HEK293 (cell line): ENCODE results near the gene SLC6A13.
A peak's percentile ranks its signal among the peaks of the same experiment; 100 is the strongest.

Experiments used
- CTCF ChIA-PET: fragments of 350-600 bp; formaldehyde crosslinking; extraction: SDS; loops from one replicate; lab custom pipeline; 2021; ENCODE audit warnings: antibody characterized with exemption; lab: Yijun Ruan, JAX
- POLR2A ChIA-PET: fragments of 300-600 bp; formaldehyde crosslinking; extraction: SDS; loops from one replicate; lab custom pipeline; 2020; ENCODE audit warnings: antibody characterized with exemption, inconsistent platforms; lab: Yijun Ruan, JAX
- H3K27ac ChIP-seq: fragments of 200-500 bp; sonication (Bioruptor generic); 2 replicates; pipeline ENCODE4 v1.5.1; 2014; ENCODE audit warnings: low read depth, low read length, control low read depth, inconsistent platforms; ENCODE audit errors: extremely low read depth
- H3K36me3 ChIP-seq, 2 experiments: fragments of 200-500 bp in 1 of 2; sonication (Bioruptor generic) in 1 of 2; 1 replicate in 1 of 2; 2 replicates in 1 of 2; pipeline ENCODE4 v1.5.1; 2014 to 2017; ENCODE audit warnings: inconsistent platforms in 2 of 2, low read length in 2 of 2; ENCODE audit not compliant: control insufficient read depth in 2 of 2, insufficient read depth in 1 of 2
- H3K4me1 ChIP-seq: fragments of 200-500 bp; sonication (Bioruptor generic); 2 replicates; pipeline ENCODE4 v1.5.1; 2014; ENCODE audit warnings: mild to moderate bottlenecking, low read length, inconsistent platforms; ENCODE audit not compliant: control insufficient read depth, insufficient read depth
- H3K4me3 ChIP-seq: 2 replicates; pipeline ENCODE4 v1.5.1; 2011; ENCODE audit warnings: low read depth, mild to moderate bottlenecking, control low read depth, low read length, moderate library complexity
- H3K9me3 ChIP-seq: fragments of 200-500 bp; sonication (Bioruptor generic); 2 replicates; pipeline ENCODE4 v1.5.1; 2014; ENCODE audit warnings: low read depth, low read length, inconsistent platforms; ENCODE audit not compliant: control insufficient read depth, insufficient read depth
- BCL11A ChIP-seq: fragments of 450-650 bp; formaldehyde crosslinking; IDR thresholded peaks from 2 replicates; pipeline ENCODE4 v1.5.1; 2016; ENCODE audit warnings: low read depth, missing biosample characterization, missing genetic modification characterization
- BCL11B ChIP-seq: fragments of 450-650 bp; formaldehyde crosslinking; IDR thresholded peaks from 2 replicates; pipeline ENCODE4 v1.5.1; 2016; ENCODE audit warnings: low read depth, missing biosample characterization, missing genetic modification characterization
- FEZF1 ChIP-seq: fragments of 450-650 bp; formaldehyde crosslinking; IDR thresholded peaks from 2 replicates; pipeline ENCODE4 v1.5.1; 2016; ENCODE audit warnings: missing biosample characterization, missing genetic modification characterization
- GLI2 ChIP-seq: fragments of 450-650 bp; formaldehyde crosslinking; IDR thresholded peaks from 2 replicates; pipeline ENCODE4; 2017; ENCODE audit warnings: missing biosample characterization, missing genetic modification characterization, low read depth, borderline replicate concordance
- GLIS1 ChIP-seq: fragments of 450-650 bp; formaldehyde crosslinking; IDR thresholded peaks from 2 replicates; pipeline ENCODE4 v1.5.1; 2016; ENCODE audit warnings: missing biosample characterization, missing genetic modification characterization
- HOXA7 ChIP-seq: sonication (generic); formaldehyde crosslinking; IDR thresholded peaks from 2 replicates; pipeline ENCODE4 v1.8.1; 2022; ENCODE audit warnings: missing genetic modification reagents, borderline replicate concordance
- OSR2 ChIP-seq: fragments of 450-650 bp; formaldehyde crosslinking; IDR thresholded peaks from 2 replicates; pipeline ENCODE4 v1.5.1; 2016; ENCODE audit warnings: missing biosample characterization, missing genetic modification characterization
- SCRT2 ChIP-seq: fragments of 450-650 bp; formaldehyde crosslinking; IDR thresholded peaks from 2 replicates; pipeline ENCODE4 v1.5.1; 2016; ENCODE audit warnings: missing biosample characterization, missing genetic modification characterization
- SP7 ChIP-seq: fragments of 450-650 bp; formaldehyde crosslinking; IDR thresholded peaks from 2 replicates; pipeline ENCODE4 v1.5.1; 2016; ENCODE audit warnings: missing biosample characterization, missing genetic modification characterization
- YY1 ChIP-seq: fragments of 450-650 bp; formaldehyde crosslinking; IDR thresholded peaks from 2 replicates; pipeline ENCODE4 v1.5.1; 2018; ENCODE audit warnings: missing biosample characterization, missing genetic modification characterization
- ZNF112 ChIP-seq: fragments of 450-650 bp; formaldehyde crosslinking; IDR thresholded peaks from 2 replicates; pipeline ENCODE4 v1.5.0; 2017; ENCODE audit warnings: missing biosample characterization, missing genetic modification characterization
- ZNF121 ChIP-seq: fragments of 450-650 bp; formaldehyde crosslinking; IDR thresholded peaks from 2 replicates; pipeline ENCODE4 v1.5.1; 2016; ENCODE audit warnings: missing biosample characterization, missing genetic modification characterization
- ZNF175 ChIP-seq: fragments of 450-650 bp; formaldehyde crosslinking; IDR thresholded peaks from 2 replicates; pipeline ENCODE4 v1.5.1; 2016; ENCODE audit warnings: missing biosample characterization, missing genetic modification characterization
- ZNF214 ChIP-seq: fragments of 450-650 bp; formaldehyde crosslinking; IDR thresholded peaks from 2 replicates; pipeline ENCODE4 v1.5.1; 2017; ENCODE audit warnings: missing biosample characterization, mild to moderate bottlenecking, missing genetic modification characterization, borderline replicate concordance
- ZNF341 ChIP-seq: fragments of 450-650 bp; formaldehyde crosslinking; IDR thresholded peaks from 2 replicates; pipeline ENCODE4; 2016; ENCODE audit warnings: low read depth, missing biosample characterization, missing genetic modification characterization
- ZNF366 ChIP-seq: fragments of 450-650 bp; formaldehyde crosslinking; conservative IDR thresholded peaks from 2 replicates; pipeline ENCODE4 v1.5.1; 2016; ENCODE audit warnings: missing biosample characterization, missing genetic modification characterization
- ZNF394 ChIP-seq: fragments of 450-650 bp; formaldehyde crosslinking; IDR thresholded peaks from 2 replicates; pipeline ENCODE4 v1.5.1; 2016; ENCODE audit warnings: missing biosample characterization, missing genetic modification characterization, mild to moderate bottlenecking, moderate library complexity, borderline replicate concordance
- ZNF501 ChIP-seq: fragments of 450-650 bp; formaldehyde crosslinking; IDR thresholded peaks from 2 replicates; pipeline ENCODE4 v1.5.1; 2016; ENCODE audit warnings: missing biosample characterization, missing genetic modification characterization
- ZNF747 ChIP-seq: fragments of 450-650 bp; formaldehyde crosslinking; IDR thresholded peaks from 2 replicates; pipeline ENCODE4 v1.5.1; 2016; ENCODE audit warnings: missing biosample characterization, missing genetic modification characterization
- ZNF843 ChIP-seq: fragments of 450-650 bp; formaldehyde crosslinking; IDR thresholded peaks from 2 replicates; pipeline ENCODE4 v1.5.1; 2016; ENCODE audit warnings: missing biosample characterization, missing genetic modification characterization
- TF ChIP-seq, protein P1 (sequence below): fragments of 450-650 bp; formaldehyde crosslinking; IDR thresholded peaks from 2 replicates; pipeline ENCODE4 v1.5.1; 2016; ENCODE audit warnings: missing biosample characterization, missing genetic modification characterization
- TF ChIP-seq, protein P2 (sequence below): IDR thresholded peaks from 2 replicates; pipeline ENCODE4 v1.6.1; 2011; ENCODE audit warnings: mild to moderate bottlenecking, low read depth, low read length, borderline replicate concordance
- TF ChIP-seq, protein P3 (sequence below): fragments of 450-650 bp; formaldehyde crosslinking; IDR thresholded peaks from 2 replicates; pipeline ENCODE4 v1.5.1; 2017; ENCODE audit warnings: missing biosample characterization, missing genetic modification characterization
- TF ChIP-seq, protein P4 (sequence below): fragments of 450-650 bp; formaldehyde crosslinking; IDR thresholded peaks from 2 replicates; pipeline ENCODE4 v1.5.1; 2016; ENCODE audit warnings: missing biosample characterization, missing genetic modification characterization

Gene SLC6A13

DNA sequence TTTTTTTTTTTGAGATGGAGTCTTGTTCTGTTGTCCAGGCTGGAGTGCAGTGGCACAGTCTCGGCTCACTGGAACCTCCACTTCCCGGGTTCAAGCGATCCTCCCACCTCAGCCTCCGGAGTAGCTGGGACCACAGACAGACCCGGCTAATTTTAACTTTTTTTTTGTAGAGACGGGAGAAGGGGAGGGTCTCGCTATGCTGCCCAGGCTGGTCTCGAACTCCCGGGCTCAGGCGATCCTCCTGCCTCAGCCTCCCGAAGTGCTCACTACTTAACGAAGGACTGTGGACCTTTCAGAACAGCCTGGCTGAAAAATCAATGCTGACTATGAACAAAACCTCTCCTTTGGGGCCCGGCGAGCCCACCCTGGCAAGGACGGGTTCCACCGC, 59.6 kb downstream of the SLC6A13 start:
- no peak overlapping the region for H3K4me3 ChIP-seq
- TF ChIP-seq ZNF112 (tag by site-specific recombination), result no peak
- no peak for TF ChIP-seq ZNF843
- TF ChIP-seq ZNF214, result no peak
- TF ChIP-seq ZNF121 (tag by site-specific recombination), result peak; percentile 97
- no peak for TF ChIP-seq YY1 (tag by site-specific recombination)
- POLR2A ChIA-PET, result no interaction called here

DNA sequence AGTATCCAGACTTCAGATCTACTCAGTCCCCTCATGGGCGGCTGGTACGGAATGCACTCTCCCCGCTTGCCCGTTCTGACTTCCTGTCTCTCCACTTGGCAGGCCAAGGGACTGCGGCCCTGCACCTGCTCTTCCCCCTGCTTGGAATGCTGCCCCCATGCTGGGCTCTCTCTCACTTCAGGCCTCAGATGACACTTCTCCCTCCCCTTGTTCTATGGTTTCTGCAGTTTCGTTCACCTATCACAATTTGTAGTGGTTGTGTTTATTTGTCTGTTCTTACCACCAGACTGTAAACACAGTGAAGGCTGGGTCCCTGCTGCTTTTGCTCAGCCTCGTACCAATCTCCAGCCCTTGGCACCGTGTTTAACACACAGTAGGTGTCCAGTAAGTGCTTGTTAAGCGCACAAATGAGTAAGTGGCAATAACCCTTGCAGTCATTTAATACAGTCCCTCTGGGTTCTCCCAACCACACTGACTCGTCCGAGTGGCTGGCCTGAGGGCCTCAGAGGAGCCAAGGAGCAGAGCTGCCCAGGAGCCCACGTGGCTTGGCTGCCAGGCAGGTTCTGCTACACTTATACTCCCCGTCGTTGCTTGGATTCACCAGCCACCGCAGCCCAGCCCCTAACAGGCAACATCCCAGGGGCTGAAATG, 60.4 kb downstream of the SLC6A13 start:
- Histone ChIP-seq H3K36me3 (no peaks in the 10 kb centered on the region), H3K4me1 (peaks cover 7% of the 10 kb centered on the region), H3K9me3 (no peaks in the 10 kb centered on the region), H3K4me3 (no peak overlapping the region), H3K27ac (no peak overlapping the region)
- POLR2A ChIA-PET, result no interaction called here
- CTCF ChIA-PET, result interaction anchor here (2.0 kb wide), 1 partner anchor 17 kb away, joined by 6 read pairs; no protein-coding TSS in a partner anchor
- TF ChIP-seq SP7 (tag by site-specific recombination) (peak; percentile 70), ZNF394 (tag by site-specific recombination) (no peak), OSR2 (tag by site-specific recombination) (0 out of 2 replicates have a peak, but pooled peaks have one; percentile 11), BCL11B (no peak), SCRT2 (tag by site-specific recombination) (no peak), HOXA7 (CRISPR knock-in tag) (no peak), ZNF175 (tag by site-specific recombination) (no peak), GLI2 (no peak; the same call in 1 of the 2 replicates), ZNF501 (tag by site-specific recombination) (0 out of 2 replicates have a peak, but pooled peaks have one; percentile 21), ZNF112 (tag by site-specific recombination) (no peak), BCL11A (tag by site-specific recombination) (no peak), ZNF747 (tag by site-specific recombination) (no peak), ZNF341 (tag by site-specific recombination) (peak; percentile 72; the same call in 1 of the 2 replicates), GLIS1 (peak; percentile 62; the same call in 1 of the 2 replicates), ZNF366 (tag by site-specific recombination) (no peak), FEZF1 (tag by site-specific recombination) (peak; percentile 68)
- TF ChIP-seq, protein P1, sequence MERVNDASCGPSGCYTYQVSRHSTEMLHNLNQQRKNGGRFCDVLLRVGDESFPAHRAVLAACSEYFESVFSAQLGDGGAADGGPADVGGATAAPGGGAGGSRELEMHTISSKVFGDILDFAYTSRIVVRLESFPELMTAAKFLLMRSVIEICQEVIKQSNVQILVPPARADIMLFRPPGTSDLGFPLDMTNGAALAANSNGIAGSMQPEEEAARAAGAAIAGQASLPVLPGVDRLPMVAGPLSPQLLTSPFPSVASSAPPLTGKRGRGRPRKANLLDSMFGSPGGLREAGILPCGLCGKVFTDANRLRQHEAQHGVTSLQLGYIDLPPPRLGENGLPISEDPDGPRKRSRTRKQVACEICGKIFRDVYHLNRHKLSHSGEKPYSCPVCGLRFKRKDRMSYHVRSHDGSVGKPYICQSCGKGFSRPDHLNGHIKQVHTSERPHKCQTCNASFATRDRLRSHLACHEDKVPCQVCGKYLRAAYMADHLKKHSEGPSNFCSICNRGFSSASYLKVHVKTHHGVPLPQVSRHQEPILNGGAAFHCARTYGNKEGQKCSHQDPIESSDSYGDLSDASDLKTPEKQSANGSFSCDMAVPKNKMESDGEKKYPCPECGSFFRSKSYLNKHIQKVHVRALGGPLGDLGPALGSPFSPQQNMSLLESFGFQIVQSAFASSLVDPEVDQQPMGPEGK (tag by site-specific recombination), result 0 out of 2 replicates have a peak, but pooled peaks have one; percentile 21
- TF ChIP-seq, protein P2, sequence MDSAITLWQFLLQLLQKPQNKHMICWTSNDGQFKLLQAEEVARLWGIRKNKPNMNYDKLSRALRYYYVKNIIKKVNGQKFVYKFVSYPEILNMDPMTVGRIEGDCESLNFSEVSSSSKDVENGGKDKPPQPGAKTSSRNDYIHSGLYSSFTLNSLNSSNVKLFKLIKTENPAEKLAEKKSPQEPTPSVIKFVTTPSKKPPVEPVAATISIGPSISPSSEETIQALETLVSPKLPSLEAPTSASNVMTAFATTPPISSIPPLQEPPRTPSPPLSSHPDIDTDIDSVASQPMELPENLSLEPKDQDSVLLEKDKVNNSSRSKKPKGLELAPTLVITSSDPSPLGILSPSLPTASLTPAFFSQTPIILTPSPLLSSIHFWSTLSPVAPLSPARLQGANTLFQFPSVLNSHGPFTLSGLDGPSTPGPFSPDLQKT, result no peak
- TF ChIP-seq, protein P3, sequence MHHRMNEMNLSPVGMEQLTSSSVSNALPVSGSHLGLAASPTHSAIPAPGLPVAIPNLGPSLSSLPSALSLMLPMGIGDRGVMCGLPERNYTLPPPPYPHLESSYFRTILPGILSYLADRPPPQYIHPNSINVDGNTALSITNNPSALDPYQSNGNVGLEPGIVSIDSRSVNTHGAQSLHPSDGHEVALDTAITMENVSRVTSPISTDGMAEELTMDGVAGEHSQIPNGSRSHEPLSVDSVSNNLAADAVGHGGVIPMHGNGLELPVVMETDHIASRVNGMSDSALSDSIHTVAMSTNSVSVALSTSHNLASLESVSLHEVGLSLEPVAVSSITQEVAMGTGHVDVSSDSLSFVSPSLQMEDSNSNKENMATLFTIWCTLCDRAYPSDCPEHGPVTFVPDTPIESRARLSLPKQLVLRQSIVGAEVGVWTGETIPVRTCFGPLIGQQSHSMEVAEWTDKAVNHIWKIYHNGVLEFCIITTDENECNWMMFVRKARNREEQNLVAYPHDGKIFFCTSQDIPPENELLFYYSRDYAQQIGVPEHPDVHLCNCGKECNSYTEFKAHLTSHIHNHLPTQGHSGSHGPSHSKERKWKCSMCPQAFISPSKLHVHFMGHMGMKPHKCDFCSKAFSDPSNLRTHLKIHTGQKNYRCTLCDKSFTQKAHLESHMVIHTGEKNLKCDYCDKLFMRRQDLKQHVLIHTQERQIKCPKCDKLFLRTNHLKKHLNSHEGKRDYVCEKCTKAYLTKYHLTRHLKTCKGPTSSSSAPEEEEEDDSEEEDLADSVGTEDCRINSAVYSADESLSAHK (tag by site-specific recombination), result peak; percentile 69
- TF ChIP-seq, protein P4, sequence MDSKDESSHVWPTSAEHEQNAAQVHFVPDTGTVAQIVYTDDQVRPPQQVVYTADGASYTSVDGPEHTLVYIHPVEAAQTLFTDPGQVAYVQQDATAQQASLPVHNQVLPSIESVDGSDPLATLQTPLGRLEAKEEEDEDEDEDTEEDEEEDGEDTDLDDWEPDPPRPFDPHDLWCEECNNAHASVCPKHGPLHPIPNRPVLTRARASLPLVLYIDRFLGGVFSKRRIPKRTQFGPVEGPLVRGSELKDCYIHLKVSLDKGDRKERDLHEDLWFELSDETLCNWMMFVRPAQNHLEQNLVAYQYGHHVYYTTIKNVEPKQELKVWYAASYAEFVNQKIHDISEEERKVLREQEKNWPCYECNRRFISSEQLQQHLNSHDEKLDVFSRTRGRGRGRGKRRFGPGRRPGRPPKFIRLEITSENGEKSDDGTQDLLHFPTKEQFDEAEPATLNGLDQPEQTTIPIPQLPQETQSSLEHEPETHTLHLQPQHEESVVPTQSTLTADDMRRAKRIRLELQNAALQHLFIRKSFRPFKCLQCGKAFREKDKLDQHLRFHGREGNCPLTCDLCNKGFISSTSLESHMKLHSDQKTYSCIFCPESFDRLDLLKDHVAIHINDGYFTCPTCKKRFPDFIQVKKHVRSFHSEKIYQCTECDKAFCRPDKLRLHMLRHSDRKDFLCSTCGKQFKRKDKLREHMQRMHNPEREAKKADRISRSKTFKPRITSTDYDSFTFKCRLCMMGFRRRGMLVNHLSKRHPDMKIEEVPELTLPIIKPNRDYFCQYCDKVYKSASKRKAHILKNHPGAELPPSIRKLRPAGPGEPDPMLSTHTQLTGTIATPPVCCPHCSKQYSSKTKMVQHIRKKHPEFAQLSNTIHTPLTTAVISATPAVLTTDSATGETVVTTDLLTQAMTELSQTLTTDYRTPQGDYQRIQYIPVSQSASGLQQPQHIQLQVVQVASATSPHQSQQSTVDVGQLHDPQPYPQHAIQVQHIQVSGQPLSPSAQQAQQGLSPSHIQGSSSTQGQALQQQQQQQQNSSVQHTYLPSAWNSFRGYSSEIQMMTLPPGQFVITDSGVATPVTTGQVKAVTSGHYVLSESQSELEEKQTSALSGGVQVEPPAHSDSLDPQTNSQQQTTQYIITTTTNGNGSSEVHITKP, result 0 out of 2 replicates have a peak, but pooled peaks have one; percentile 10

More for the DNA sequence above, 59.6 kb downstream of the SLC6A13 start:
- Histone ChIP-seq H3K36me3 (no peaks in the 10 kb centered on the region), H3K27ac (no peak overlapping the region; the same call in 1 of the 2 replicates), H3K9me3 (no peaks in the 10 kb centered on the region), H3K4me1 (peaks cover 7% of the 10 kb centered on the region)
- CTCF ChIA-PET, result interaction anchor here (2.0 kb wide), 1 partner anchor 17 kb away, joined by 6 read pairs; no protein-coding TSS in a partner anchor
